Measurements from ENCODE around the gene EPB41L4B.

Gene EPB41L4B

GRCh38 chr9:109309282-109309681, 11.6 kb downstream of the EPB41L4B start:
- Histone ChIP-seq H3K4me3 (ENCODE audit: low read length, poor library complexity, severe bottlenecking) (no peak overlapping the region), H3K36me3 (ENCODE audit: insufficient read depth, low read length) (no peaks in the 10 kb centered on the region), H3F3A (ENCODE audit: low read depth) (no peaks in the 10 kb centered on the region), H3K4me2 (ENCODE audit: low read depth, low read length, poor library complexity, severe bottlenecking) (no peak overlapping the region), H3K79me2 (ENCODE audit: insufficient read depth, low read length) (no peaks in the 10 kb centered on the region), H3K4me1 (ENCODE audit: insufficient read depth, low read length, poor library complexity, severe bottlenecking) (no peaks in the 10 kb centered on the region), H2AFZ (ENCODE audit: low read length) (no peak overlapping the region), H4K20me1 (ENCODE audit: insufficient read depth, low read length, poor library complexity, severe bottlenecking) (no peaks in the 10 kb centered on the region), H3K9me2 (replicated peaks; ENCODE audit: low read depth, low read length) (no peaks in the 10 kb centered on the region), H3K9ac (ENCODE audit: low read depth, low read length, poor library complexity, severe bottlenecking) (no peak overlapping the region), H3K9me3 (ENCODE audit: insufficient read depth, low read depth, low read length) (no peaks in the 10 kb centered on the region), H3K27me3 (ENCODE audit: insufficient read depth, low read length, poor library complexity, severe bottlenecking) (no peaks in the 10 kb centered on the region)
- TF ChIP-seq CTCF (conservative IDR thresholded peaks at IDR 0.05; ENCODE audit: low read length) (no peak), EZH2phosphoT487 (IDR thresholded peaks at IDR 0.05; ENCODE audit: borderline replicate concordance) (no peak)

- Histone ChIP-seq H2AFZ (ENCODE audit: low read length) (no peak overlapping the region), H3F3A (ENCODE audit: low read depth) (no peaks in the 10 kb centered on the region), H3K79me2 (ENCODE audit: insufficient read depth, low read length) (no peaks in the 10 kb centered on the region), H3K36me3 (ENCODE audit: insufficient read depth, low read length) (no peaks in the 10 kb centered on the region), H3K9me3 (ENCODE audit: insufficient read depth, low read depth, low read length) (no peaks in the 10 kb centered on the region), H3K4me1 (ENCODE audit: insufficient read depth, low read length, poor library complexity, severe bottlenecking) (no peaks in the 10 kb centered on the region), H3K4me2 (ENCODE audit: low read depth, low read length, poor library complexity, severe bottlenecking) (no peak overlapping the region), H3K9me2 (replicated peaks; ENCODE audit: low read depth, low read length) (no peaks in the 10 kb centered on the region), H3K4me3 (ENCODE audit: low read length, poor library complexity, severe bottlenecking) (no peak overlapping the region), H4K20me1 (ENCODE audit: insufficient read depth, low read length, poor library complexity, severe bottlenecking) (no peaks in the 10 kb centered on the region), H3K27me3 (ENCODE audit: insufficient read depth, low read length, poor library complexity, severe bottlenecking) (no peaks in the 10 kb centered on the region), H3K9ac (ENCODE audit: low read depth, low read length, poor library complexity, severe bottlenecking) (no peak overlapping the region)
- TF ChIP-seq CTCF (conservative IDR thresholded peaks at IDR 0.05; ENCODE audit: low read length) (no peak), EZH2phosphoT487 (IDR thresholded peaks at IDR 0.05; ENCODE audit: borderline replicate concordance) (no peak)
These were observed 13.2 kb downstream of the EPB41L4B start for GRCh38 chr9:109307380-109308240.

GRCh38 chr9:109305801-109306200, 15.1 kb downstream of the EPB41L4B start:
- no peak for TF ChIP-seq CTCF (conservative IDR thresholded peaks at IDR 0.05; ENCODE audit: low read length)
- Histone ChIP-seq H3K9ac (ENCODE audit: low read depth, low read length, poor library complexity, severe bottlenecking) (no peak overlapping the region), H3K4me3 (ENCODE audit: low read length, poor library complexity, severe bottlenecking) (no peak overlapping the region), H3K36me3 (ENCODE audit: insufficient read depth, low read length) (no peaks in the 10 kb centered on the region), H3F3A (ENCODE audit: low read depth) (no peaks in the 10 kb centered on the region), H3K4me1 (ENCODE audit: insufficient read depth, low read length, poor library complexity, severe bottlenecking) (no peaks in the 10 kb centered on the region), H3K79me2 (ENCODE audit: insufficient read depth, low read length) (no peaks in the 10 kb centered on the region), H3K9me2 (replicated peaks; ENCODE audit: low read depth, low read length) (no peaks in the 10 kb centered on the region), H2AFZ (ENCODE audit: low read length) (no peak overlapping the region), H4K20me1 (ENCODE audit: insufficient read depth, low read length, poor library complexity, severe bottlenecking) (no peaks in the 10 kb centered on the region), H3K4me2 (ENCODE audit: low read depth, low read length, poor library complexity, severe bottlenecking) (no peak overlapping the region), H3K27me3 (ENCODE audit: insufficient read depth, low read length, poor library complexity, severe bottlenecking) (no peaks in the 10 kb centered on the region), H3K9me3 (ENCODE audit: insufficient read depth, low read depth, low read length) (no peaks in the 10 kb centered on the region)
